Measurements from ENCODE around the gene CASP2. TPM values are rescaled to one million over a fixed set of nuclear protein-coding genes. Genes with fewer than 3 reads are reported as not detected.

CASP2 gene
- total and polyA plus RNA-seq, 2 of the 13 experiments (the other 11 are each of a cell fraction or from before 2014, with no cell fraction given): 10.2 to 13.7 TPM

- 0 out of 2 replicates have a peak, but pooled peaks have one; percentile 43 for TF ChIP-seq ZSCAN5A (CRISPR knock-in tag; IDR thresholded peaks at IDR 0.05; ENCODE audit: borderline replicate concordance)
- TF ChIP-seq ZNF574 (CRISPR knock-in tag; IDR thresholded peaks at IDR 0.05): peak; percentile 69
- TF ChIP-seq ZNF556 (CRISPR knock-in tag; IDR thresholded peaks at IDR 0.05; ENCODE audit: borderline replicate concordance): peak; percentile 59; the same call in 1 of the 2 replicates
- TF ChIP-seq ZNF766 (CRISPR knock-in tag; IDR thresholded peaks at IDR 0.05; ENCODE audit: borderline replicate concordance): no peak
- TF ChIP-seq, protein P1, sequence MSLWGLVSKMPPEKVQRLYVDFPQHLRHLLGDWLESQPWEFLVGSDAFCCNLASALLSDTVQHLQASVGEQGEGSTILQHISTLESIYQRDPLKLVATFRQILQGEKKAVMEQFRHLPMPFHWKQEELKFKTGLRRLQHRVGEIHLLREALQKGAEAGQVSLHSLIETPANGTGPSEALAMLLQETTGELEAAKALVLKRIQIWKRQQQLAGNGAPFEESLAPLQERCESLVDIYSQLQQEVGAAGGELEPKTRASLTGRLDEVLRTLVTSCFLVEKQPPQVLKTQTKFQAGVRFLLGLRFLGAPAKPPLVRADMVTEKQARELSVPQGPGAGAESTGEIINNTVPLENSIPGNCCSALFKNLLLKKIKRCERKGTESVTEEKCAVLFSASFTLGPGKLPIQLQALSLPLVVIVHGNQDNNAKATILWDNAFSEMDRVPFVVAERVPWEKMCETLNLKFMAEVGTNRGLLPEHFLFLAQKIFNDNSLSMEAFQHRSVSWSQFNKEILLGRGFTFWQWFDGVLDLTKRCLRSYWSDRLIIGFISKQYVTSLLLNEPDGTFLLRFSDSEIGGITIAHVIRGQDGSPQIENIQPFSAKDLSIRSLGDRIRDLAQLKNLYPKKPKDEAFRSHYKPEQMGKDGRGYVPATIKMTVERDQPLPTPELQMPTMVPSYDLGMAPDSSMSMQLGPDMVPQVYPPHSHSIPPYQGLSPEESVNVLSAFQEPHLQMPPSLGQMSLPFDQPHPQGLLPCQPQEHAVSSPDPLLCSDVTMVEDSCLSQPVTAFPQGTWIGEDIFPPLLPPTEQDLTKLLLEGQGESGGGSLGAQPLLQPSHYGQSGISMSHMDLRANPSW (CRISPR knock-in tag; IDR thresholded peaks at IDR 0.05; ENCODE audit: borderline replicate concordance): peak; percentile 48; the same call in 1 of the 2 replicates
- TF ChIP-seq PRPF4 (IDR thresholded peaks at IDR 0.05; ENCODE audit: low read depth, low read length, poor library complexity, severe bottlenecking): peak; percentile 93
- TF ChIP-seq ZNF792 (CRISPR knock-in tag; IDR thresholded peaks at IDR 0.05): no peak
- no peak for TF ChIP-seq ZNF383 (CRISPR knock-in tag; IDR thresholded peaks at IDR 0.05; ENCODE audit: borderline replicate concordance)
- peak; percentile 79; the same call in 1 of the 2 replicates for TF ChIP-seq ARNT2 (CRISPR knock-in tag; IDR thresholded peaks at IDR 0.05; ENCODE audit: low read depth)
- TF ChIP-seq PHF8 (CRISPR knock-in tag; IDR thresholded peaks at IDR 0.05): peak; percentile 89
- no peak; the same call in 1 of the 2 replicates for TF ChIP-seq ZBTB21 (CRISPR knock-in tag; IDR thresholded peaks at IDR 0.05)
- TF ChIP-seq ZC3H13 (CRISPR knock-in tag; IDR thresholded peaks at IDR 0.05): peak; percentile 96
- peak; percentile 40; the same call in 1 of the 2 replicates for TF ChIP-seq ZNF274 (CRISPR knock-in tag; IDR thresholded peaks at IDR 0.05)
- peak; percentile 82; the same call in 1 of the 2 replicates for TF ChIP-seq ZNF672 (CRISPR knock-in tag; IDR thresholded peaks at IDR 0.05)
- TF ChIP-seq, protein P2, sequence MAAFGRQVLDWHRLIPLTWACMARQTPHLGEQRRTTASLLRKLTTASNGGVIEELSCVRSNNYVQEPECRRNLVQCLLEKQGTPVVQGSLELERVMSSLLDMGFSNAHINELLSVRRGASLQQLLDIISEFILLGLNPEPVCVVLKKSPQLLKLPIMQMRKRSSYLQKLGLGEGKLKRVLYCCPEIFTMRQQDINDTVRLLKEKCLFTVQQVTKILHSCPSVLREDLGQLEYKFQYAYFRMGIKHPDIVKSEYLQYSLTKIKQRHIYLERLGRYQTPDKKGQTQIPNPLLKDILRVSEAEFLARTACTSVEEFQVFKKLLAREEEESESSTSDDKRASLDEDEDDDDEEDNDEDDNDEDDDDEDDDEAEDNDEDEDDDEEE (CRISPR knock-in tag; IDR thresholded peaks at IDR 0.05): peak; percentile 84; the same call in 1 of the 2 replicates
- TF ChIP-seq ZNF782 (CRISPR knock-in tag; IDR thresholded peaks at IDR 0.05; ENCODE audit: borderline replicate concordance): 0 out of 2 replicates have a peak, but pooled peaks have one; percentile 34
- TF ChIP-seq, protein P3, sequence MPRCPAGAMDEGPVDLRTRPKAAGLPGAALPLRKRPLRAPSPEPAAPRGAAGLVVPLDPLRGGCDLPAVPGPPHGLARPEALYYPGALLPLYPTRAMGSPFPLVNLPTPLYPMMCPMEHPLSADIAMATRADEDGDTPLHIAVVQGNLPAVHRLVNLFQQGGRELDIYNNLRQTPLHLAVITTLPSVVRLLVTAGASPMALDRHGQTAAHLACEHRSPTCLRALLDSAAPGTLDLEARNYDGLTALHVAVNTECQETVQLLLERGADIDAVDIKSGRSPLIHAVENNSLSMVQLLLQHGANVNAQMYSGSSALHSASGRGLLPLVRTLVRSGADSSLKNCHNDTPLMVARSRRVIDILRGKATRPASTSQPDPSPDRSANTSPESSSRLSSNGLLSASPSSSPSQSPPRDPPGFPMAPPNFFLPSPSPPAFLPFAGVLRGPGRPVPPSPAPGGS (CRISPR knock-in tag; IDR thresholded peaks at IDR 0.05): peak; percentile 36; the same call in 1 of the 2 replicates
- peak; percentile 80 for TF ChIP-seq ARID2 (CRISPR knock-in tag; IDR thresholded peaks at IDR 0.05; ENCODE audit: borderline replicate concordance)
These were observed at the start of gene CASP2 (continued) for GRCh38 chr7:143287935-143288826.
